ENCODE measurements around the gene UCP2. TPM values are rescaled to one million over a fixed set of nuclear protein-coding genes. Genes with fewer than 3 reads are reported as not detected.

Gene UCP2
- total RNA-seq, 1 donor from 2014 or later: 5.3 TPM

GRCh38 chr11:74009675-74010305 is 27.1 kb upstream of the UCP2 start:
- no peak for ATAC-seq

- no peak for ATAC-seq
Measured at GRCh38 chr11:74009230-74009547, 26.5 kb upstream of the UCP2 start.

GRCh38 chr11:74008373-74009229 is 26.0 kb upstream of the UCP2 start, which contains the start of gene UCP3:
UCP3 (minus strand) TSS chr11:74009085; CDS start chr11:74007042, 2,043 bp downstream.
- no peak for ATAC-seq

- no peak for ATAC-seq
Measured at GRCh38 chr11:74007691-74008372, 25.2 kb upstream of the UCP2 start.

GRCh38 chr11:74006743-74007304 is 24.2 kb upstream of the UCP2 start:
- no peak for ATAC-seq

GRCh38 chr11:74005721-74006517 is 23.3 kb upstream of the UCP2 start:
- no peak for ATAC-seq

GRCh38 chr11:74004759-74005615 is 22.3 kb upstream of the UCP2 start:
- peak; percentile 52 for ATAC-seq

GRCh38 chr11:74004046-74004695 is 21.5 kb upstream of the UCP2 start:
- ATAC-seq: no peak

- no peak for ATAC-seq
Measured at GRCh38 chr11:74002832-74003231, 20.2 kb upstream of the UCP2 start.

GRCh38 chr11:74001822-74002286 is 19.2 kb upstream of the UCP2 start:
- no peak for ATAC-seq

- ATAC-seq: no peak
Measured at GRCh38 chr11:74000307-74001133, 17.9 kb upstream of the UCP2 start.

- peak; percentile 32 for ATAC-seq
Measured at GRCh38 chr11:73999581-74000306, 17.1 kb upstream of the UCP2 start.

GRCh38 chr11:73998846-73999575 is 16.4 kb upstream of the UCP2 start:
- ATAC-seq: no peak

GRCh38 chr11:73997120-73997770 is 14.6 kb upstream of the UCP2 start:
- no peak for ATAC-seq

- ATAC-seq: no peak
Measured at GRCh38 chr11:73996161-73996747, 13.6 kb upstream of the UCP2 start.

GRCh38 chr11:73995731-73996130 is 13.1 kb upstream of the UCP2 start:
- no peak for ATAC-seq

GRCh38 chr11:73995247-73995646 is 12.6 kb upstream of the UCP2 start:
- no peak for ATAC-seq
